ENCODE results near the gene SLC43A3.

SLC43A3 gene

GRCh38 chr11:57402188-57403002 is 24.5 kb downstream of the SLC43A3 start:
- TF ChIP-seq CTCF (IDR thresholded peaks at IDR 0.05; ENCODE audit: low read depth, low read length), result no peak
- no peak for DNase-seq (ENCODE audit: low read depth in 2 of 2)
- H3K4me3 ChIP-seq (replicated peaks in 1 of 2; ENCODE audit: low read depth in 2 of 2, low read length in 2 of 2), result no peak overlapping the region

- no peak for TF ChIP-seq CTCF (IDR thresholded peaks at IDR 0.05; ENCODE audit: low read depth, low read length)
- no peak for DNase-seq (ENCODE audit: low read depth in 2 of 2)
- H3K4me3 ChIP-seq (replicated peaks in 1 of 2; ENCODE audit: low read depth in 2 of 2, low read length in 2 of 2), result no peak overlapping the region
Measured at GRCh38 chr11:57399972-57400578, 26.8 kb downstream of the SLC43A3 start.

GRCh38 chr11:57399221-57399620 is 27.7 kb downstream of the SLC43A3 start:
- no peak for TF ChIP-seq CTCF (IDR thresholded peaks at IDR 0.05; ENCODE audit: low read depth, low read length)
- H3K4me3 ChIP-seq (replicated peaks in 1 of 2; ENCODE audit: low read depth in 2 of 2, low read length in 2 of 2), result no peak overlapping the region
- no peak for DNase-seq (ENCODE audit: low read depth in 2 of 2)

- no peak for DNase-seq (ENCODE audit: low read depth in 2 of 2)
- no peak for TF ChIP-seq CTCF (IDR thresholded peaks at IDR 0.05; ENCODE audit: low read depth, low read length)
- H3K4me3 ChIP-seq (replicated peaks in 1 of 2; ENCODE audit: low read depth in 2 of 2, low read length in 2 of 2), result no peak overlapping the region
Measured at GRCh38 chr11:57397394-57397990, 29.4 kb downstream of the SLC43A3 start.

GRCh38 chr11:57396744-57397143 is 30.2 kb downstream of the SLC43A3 start:
- H3K4me3 ChIP-seq (replicated peaks in 1 of 2; ENCODE audit: low read depth in 2 of 2, low read length in 2 of 2), result no peak overlapping the region
- TF ChIP-seq CTCF (IDR thresholded peaks at IDR 0.05; ENCODE audit: low read depth, low read length), result no peak
- DNase-seq (ENCODE audit: low read depth in 2 of 2), result no peak

- TF ChIP-seq CTCF (IDR thresholded peaks at IDR 0.05; ENCODE audit: low read depth, low read length), result no peak
- no peak for DNase-seq (ENCODE audit: low read depth in 2 of 2)
- H3K4me3 ChIP-seq (replicated peaks in 1 of 2; ENCODE audit: low read depth in 2 of 2, low read length in 2 of 2), result no peak overlapping the region
Measured at GRCh38 chr11:57395905-57396623, 30.9 kb downstream of the SLC43A3 start.

All from cardiac fibroblast (primary cell).